GM12878 (cell line): ENCODE measurements around the gene KLHL2.
"Not testable (repeated sequence)": the region's sequence is repeated elsewhere in the genome, so short reads cannot be mapped to it uniquely, and the experiment has no call there.

ENCODE experiments used
- CHD4 ChIP-seq: fragments of 200-600 bp; sonication (generic); IDR thresholded peaks from 2 replicates; pipeline ENCODE4 v1.6.1; 2016; ENCODE audit warnings: mild to moderate bottlenecking
- CTCF ChIP-seq, 3 experiments: IDR thresholded peaks in 2 of 3; conservative IDR thresholded peaks in 1 of 3; 2 replicates each; pipeline ENCODE4 v1.5.1; 2011; ENCODE audit warnings: low read depth in 3 of 3, low read length in 3 of 3, mild to moderate bottlenecking in 3 of 3, control low read depth in 2 of 3, moderate library complexity in 2 of 3, inconsistent platforms in 1 of 3, mixed read lengths in 1 of 3; ENCODE audit not compliant: control insufficient read depth in 2 of 3, insufficient read depth in 1 of 3; ENCODE audit errors: extremely low read depth in 1 of 3
- ELK1 ChIP-seq: IDR thresholded peaks from 2 replicates; pipeline ENCODE4 v1.6.1; 2012; ENCODE audit warnings: low read depth, low read length, improper control_type of control experiment
- FOXM1 ChIP-seq: IDR thresholded peaks from 2 replicates; pipeline ENCODE4 v1.6.1; 2012; ENCODE audit warnings: low read depth, mild to moderate bottlenecking, inconsistent platforms, low read length, moderate library complexity
- GABPA ChIP-seq: IDR thresholded peaks from 2 replicates; pipeline ENCODE4 v1.6.1; 2014; ENCODE audit warnings: antibody characterized with exemption, low read depth, mild to moderate bottlenecking, inconsistent platforms
- POLR2A ChIP-seq: IDR thresholded peaks from 2 replicates; pipeline ENCODE4 v1.6.1; 2011; ENCODE audit warnings: low read depth, mild to moderate bottlenecking, low read length
- RAD21 ChIP-seq: IDR thresholded peaks from 2 replicates; pipeline ENCODE4 v1.6.1; 2011; ENCODE audit warnings: mild to moderate bottlenecking, low read depth, low read length, moderate library complexity; ENCODE audit not compliant: insufficient read depth
- RFX5 ChIP-seq: IDR thresholded peaks from 2 replicates; pipeline ENCODE4 v1.6.1; 2011; ENCODE audit warnings: low read depth, low read length, improper control_type of control experiment
- SMAD1 ChIP-seq: fragments of 450-650 bp; IDR thresholded peaks from 2 replicates; pipeline ENCODE4 v1.6.1; 2018; ENCODE audit warnings: mild to moderate bottlenecking, low read depth; ENCODE audit not compliant: partially characterized antibody
- SP1 ChIP-seq: IDR thresholded peaks from one replicate; pipeline ENCODE4 v1.6.1; 2011; ENCODE audit warnings: low read depth, low read length
- TF ChIP-seq, protein P1 (sequence below): IDR thresholded peaks from 2 replicates; pipeline ENCODE4 v1.6.1; 2012; ENCODE audit warnings: improper control_type of control experiment, low read depth, low read length; ENCODE audit not compliant: insufficient replicate concordance
- TF ChIP-seq, protein P2 (sequence below): IDR thresholded peaks from 2 replicates; pipeline ENCODE4 v1.6.1; 2012; ENCODE audit warnings: low read depth, low read length, improper control_type of control experiment
- TF ChIP-seq, protein P3 (sequence below): IDR thresholded peaks from 2 replicates; pipeline ENCODE4 v1.6.1; 2011; ENCODE audit warnings: borderline replicate concordance, low read depth, mild to moderate bottlenecking, moderate library complexity, mixed read lengths, low read length; ENCODE audit not compliant: insufficient read depth; ENCODE audit errors: extremely low read length

DNA sequence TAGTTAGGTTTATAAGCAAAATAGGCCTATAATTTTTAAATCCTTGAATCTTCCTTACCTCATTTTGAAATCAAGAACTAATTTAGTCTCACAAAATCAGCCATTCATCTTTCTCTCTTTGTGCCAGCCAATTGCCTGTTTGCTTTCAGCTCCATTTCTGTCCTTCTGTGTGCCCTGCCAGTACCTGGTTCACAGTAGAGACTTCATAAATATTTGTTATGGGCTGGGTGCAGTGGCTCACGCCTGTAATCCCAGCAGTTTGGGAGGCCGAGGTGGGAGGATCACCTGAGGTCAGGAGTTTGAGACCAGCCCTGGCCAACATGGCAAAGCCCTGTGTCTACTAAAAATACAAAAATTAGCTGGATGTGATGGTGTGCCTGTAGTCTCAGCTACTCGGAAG is 31.9 kb upstream of the KLHL2 start:
- TF ChIP-seq RAD21; CTCF (IDR thresholded peaks at IDR 0.05 in 2 of 3, conservative IDR thresholded peaks at IDR 0.05 in 1 of 3; ENCODE audit: control insufficient read depth in 2 of 3, extremely low read depth in 1 of 3, insufficient read depth in 1 of 3, low read depth in 3 of 3, low read length in 3 of 3); POLR2A; SP1; FOXM1; ELK1; GABPA; SMAD1; RFX5; CHD4: not testable (repeated sequence)
- TF ChIP-seq, protein P1, sequence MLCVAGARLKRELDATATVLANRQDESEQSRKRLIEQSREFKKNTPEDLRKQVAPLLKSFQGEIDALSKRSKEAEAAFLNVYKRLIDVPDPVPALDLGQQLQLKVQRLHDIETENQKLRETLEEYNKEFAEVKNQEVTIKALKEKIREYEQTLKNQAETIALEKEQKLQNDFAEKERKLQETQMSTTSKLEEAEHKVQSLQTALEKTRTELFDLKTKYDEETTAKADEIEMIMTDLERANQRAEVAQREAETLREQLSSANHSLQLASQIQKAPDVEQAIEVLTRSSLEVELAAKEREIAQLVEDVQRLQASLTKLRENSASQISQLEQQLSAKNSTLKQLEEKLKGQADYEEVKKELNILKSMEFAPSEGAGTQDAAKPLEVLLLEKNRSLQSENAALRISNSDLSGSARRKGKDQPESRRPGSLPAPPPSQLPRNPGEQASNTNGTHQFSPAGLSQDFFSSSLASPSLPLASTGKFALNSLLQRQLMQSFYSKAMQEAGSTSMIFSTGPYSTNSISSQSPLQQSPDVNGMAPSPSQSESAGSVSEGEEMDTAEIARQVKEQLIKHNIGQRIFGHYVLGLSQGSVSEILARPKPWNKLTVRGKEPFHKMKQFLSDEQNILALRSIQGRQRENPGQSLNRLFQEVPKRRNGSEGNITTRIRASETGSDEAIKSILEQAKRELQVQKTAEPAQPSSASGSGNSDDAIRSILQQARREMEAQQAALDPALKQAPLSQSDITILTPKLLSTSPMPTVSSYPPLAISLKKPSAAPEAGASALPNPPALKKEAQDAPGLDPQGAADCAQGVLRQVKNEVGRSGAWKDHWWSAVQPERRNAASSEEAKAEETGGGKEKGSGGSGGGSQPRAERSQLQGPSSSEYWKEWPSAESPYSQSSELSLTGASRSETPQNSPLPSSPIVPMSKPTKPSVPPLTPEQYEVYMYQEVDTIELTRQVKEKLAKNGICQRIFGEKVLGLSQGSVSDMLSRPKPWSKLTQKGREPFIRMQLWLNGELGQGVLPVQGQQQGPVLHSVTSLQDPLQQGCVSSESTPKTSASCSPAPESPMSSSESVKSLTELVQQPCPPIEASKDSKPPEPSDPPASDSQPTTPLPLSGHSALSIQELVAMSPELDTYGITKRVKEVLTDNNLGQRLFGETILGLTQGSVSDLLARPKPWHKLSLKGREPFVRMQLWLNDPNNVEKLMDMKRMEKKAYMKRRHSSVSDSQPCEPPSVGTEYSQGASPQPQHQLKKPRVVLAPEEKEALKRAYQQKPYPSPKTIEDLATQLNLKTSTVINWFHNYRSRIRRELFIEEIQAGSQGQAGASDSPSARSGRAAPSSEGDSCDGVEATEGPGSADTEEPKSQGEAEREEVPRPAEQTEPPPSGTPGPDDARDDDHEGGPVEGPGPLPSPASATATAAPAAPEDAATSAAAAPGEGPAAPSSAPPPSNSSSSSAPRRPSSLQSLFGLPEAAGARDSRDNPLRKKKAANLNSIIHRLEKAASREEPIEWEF: not testable (repeated sequence)
- TF ChIP-seq, protein P2, sequence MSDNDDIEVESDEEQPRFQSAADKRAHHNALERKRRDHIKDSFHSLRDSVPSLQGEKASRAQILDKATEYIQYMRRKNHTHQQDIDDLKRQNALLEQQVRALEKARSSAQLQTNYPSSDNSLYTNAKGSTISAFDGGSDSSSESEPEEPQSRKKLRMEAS: not testable (repeated sequence)
- TF ChIP-seq, protein P3, sequence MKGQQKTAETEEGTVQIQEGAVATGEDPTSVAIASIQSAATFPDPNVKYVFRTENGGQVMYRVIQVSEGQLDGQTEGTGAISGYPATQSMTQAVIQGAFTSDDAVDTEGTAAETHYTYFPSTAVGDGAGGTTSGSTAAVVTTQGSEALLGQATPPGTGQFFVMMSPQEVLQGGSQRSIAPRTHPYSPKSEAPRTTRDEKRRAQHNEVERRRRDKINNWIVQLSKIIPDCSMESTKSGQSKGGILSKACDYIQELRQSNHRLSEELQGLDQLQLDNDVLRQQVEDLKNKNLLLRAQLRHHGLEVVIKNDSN: not testable (repeated sequence)
